Activated CD8-positive, alpha-beta T cell treated with anti-CD3 and anti-CD28 coated beads for 36 hours (primary cell): Measurements from ENCODE around the gene RFTN1. TPM values are rescaled to one million over a fixed set of nuclear protein-coding genes. Genes with fewer than 3 reads are reported as not detected.

ENCODE experiments used
- ATAC-seq: fragments of 200-7000 bp; cut with Tn5 transposase; one replicate; pipeline ENCODE4 v1.10.0; 2021; ENCODE audit warnings: mild to moderate bottlenecking, moderate library complexity
- CTCF ChIA-PET: fragments of 350-600 bp; sonication (Branson Sonifier 250); formaldehyde crosslinking; loops from one replicate; lab custom pipeline; 2021; ENCODE audit warnings: antibody characterized with exemption; lab: Charles Lee
- POLR2A ChIA-PET: fragments of 350-600 bp; sonication (Branson Sonifier 250); formaldehyde crosslinking; loops from one replicate; lab custom pipeline; 2021; ENCODE audit warnings: antibody characterized with exemption; lab: Charles Lee
- DNase-seq: peaks from one replicate; pipeline ENCODE4 v3.0.0-alpha.2; 2020
- H3K27ac Mint-ChIP-seq: one replicate; pipeline ENCODE4 v1.8.0; 2021; ENCODE audit warnings: mild to moderate bottlenecking, mixed read lengths
- H3K27me3 Mint-ChIP-seq: one replicate; pipeline ENCODE4 v1.8.0; 2021; ENCODE audit warnings: mixed read lengths
- H3K36me3 Mint-ChIP-seq: one replicate; pipeline ENCODE4 v1.8.0; 2021; ENCODE audit warnings: low read depth, mixed read lengths
- H3K4me1 Mint-ChIP-seq: one replicate; pipeline ENCODE4 v1.8.0; 2021; ENCODE audit warnings: low read depth, mixed read lengths
- H3K4me3 Mint-ChIP-seq: one replicate; pipeline ENCODE4 v1.8.0; 2021; ENCODE audit warnings: mild to moderate bottlenecking, moderate library complexity, mixed read lengths
- H3K9me3 Mint-ChIP-seq: one replicate; pipeline ENCODE4 v1.8.0; 2021; ENCODE audit warnings: mixed read lengths
- intact Hi-C: fragments of 100-400 bp; cut with micrococcal nuclease; formaldehyde crosslinking; loops from one replicate; pipeline ENCODE4 v1.10.0; 2022
- total RNA-seq, 2 experiments: library from RNA; stranded (reverse); gene quantifications; one replicate each; pipeline ENCODE4 v1.2.3, GENCODE V29; 2021
- TF ChIP-seq, protein P1 (sequence below): fragments of 200-600 bp; IDR thresholded peaks from one replicate; pipeline ENCODE4 v1.8.0; 2022; ENCODE audit warnings: antibody characterized with exemption, mild to moderate bottlenecking

Gene RFTN1
- total RNA-seq, 2 experiments from 2014 or later = 113 to 125 TPM

DNA sequence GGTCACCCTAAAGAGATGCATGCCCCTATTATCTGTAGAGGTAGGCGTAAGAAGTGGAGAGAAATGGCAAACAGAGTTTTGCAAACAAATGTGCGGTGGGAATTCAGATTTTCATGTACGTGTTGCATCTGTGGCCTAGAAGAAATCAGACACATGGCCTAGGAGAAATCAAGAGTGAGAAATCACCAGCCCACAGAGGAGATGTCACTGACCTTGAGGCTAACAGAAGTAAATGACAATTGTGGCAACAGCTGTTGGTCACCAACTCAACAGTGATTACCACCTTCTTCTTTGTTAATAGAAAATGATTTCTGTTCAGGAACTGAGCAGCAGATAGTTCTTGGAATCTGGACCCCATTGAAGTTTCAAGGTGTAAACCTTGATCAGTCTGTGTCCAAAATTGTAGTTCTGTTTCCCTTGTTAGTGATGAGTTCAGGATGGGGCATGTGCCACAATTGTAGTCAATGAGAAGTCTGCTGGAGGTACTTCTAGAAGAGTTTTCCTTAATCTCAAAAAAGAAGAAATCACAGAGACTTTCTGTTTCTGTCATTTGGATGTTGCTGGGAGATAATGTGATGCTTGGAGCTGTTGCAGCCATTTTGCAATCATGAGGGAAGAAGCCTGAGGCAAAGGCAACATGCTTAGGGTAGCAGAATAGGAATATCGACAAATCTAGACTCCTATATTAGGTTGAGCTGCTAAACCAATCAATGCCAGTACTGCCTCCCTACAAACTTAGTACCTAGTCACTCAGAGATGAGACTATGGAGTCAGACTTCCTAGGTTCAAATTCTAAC lies 34.3 kb upstream of the RFTN1 start:
- ATAC-seq (no peak), DNase-seq (no peak)
- Mint-ChIP-seq H3K9me3 (peaks cover 4% of the 10 kb centered on the region), H3K27me3 (peaks cover 5% of the 10 kb centered on the region), H3K36me3 (no peaks in the 10 kb centered on the region), H3K4me1 (peaks cover 23% of the 10 kb centered on the region), H3K4me3 (no peak overlapping the region), H3K27ac (no peak overlapping the region)
- intact Hi-C loops = no loop called here
- ChIA-PET CTCF (interaction anchor here (0.8 to 2.1 kb wide), 4 partner anchors 9 to 257 kb away, joined by 3 to 10 read pairs (median 3); no protein-coding TSS in a partner anchor), POLR2A (interaction anchor here (0.7 kb wide), 1 partner anchor 40 kb away, joined by 4 read pairs; no protein-coding TSS in a partner anchor)
- TF ChIP-seq, protein P1, sequence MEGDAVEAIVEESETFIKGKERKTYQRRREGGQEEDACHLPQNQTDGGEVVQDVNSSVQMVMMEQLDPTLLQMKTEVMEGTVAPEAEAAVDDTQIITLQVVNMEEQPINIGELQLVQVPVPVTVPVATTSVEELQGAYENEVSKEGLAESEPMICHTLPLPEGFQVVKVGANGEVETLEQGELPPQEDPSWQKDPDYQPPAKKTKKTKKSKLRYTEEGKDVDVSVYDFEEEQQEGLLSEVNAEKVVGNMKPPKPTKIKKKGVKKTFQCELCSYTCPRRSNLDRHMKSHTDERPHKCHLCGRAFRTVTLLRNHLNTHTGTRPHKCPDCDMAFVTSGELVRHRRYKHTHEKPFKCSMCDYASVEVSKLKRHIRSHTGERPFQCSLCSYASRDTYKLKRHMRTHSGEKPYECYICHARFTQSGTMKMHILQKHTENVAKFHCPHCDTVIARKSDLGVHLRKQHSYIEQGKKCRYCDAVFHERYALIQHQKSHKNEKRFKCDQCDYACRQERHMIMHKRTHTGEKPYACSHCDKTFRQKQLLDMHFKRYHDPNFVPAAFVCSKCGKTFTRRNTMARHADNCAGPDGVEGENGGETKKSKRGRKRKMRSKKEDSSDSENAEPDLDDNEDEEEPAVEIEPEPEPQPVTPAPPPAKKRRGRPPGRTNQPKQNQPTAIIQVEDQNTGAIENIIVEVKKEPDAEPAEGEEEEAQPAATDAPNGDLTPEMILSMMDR = no peak

DNA sequence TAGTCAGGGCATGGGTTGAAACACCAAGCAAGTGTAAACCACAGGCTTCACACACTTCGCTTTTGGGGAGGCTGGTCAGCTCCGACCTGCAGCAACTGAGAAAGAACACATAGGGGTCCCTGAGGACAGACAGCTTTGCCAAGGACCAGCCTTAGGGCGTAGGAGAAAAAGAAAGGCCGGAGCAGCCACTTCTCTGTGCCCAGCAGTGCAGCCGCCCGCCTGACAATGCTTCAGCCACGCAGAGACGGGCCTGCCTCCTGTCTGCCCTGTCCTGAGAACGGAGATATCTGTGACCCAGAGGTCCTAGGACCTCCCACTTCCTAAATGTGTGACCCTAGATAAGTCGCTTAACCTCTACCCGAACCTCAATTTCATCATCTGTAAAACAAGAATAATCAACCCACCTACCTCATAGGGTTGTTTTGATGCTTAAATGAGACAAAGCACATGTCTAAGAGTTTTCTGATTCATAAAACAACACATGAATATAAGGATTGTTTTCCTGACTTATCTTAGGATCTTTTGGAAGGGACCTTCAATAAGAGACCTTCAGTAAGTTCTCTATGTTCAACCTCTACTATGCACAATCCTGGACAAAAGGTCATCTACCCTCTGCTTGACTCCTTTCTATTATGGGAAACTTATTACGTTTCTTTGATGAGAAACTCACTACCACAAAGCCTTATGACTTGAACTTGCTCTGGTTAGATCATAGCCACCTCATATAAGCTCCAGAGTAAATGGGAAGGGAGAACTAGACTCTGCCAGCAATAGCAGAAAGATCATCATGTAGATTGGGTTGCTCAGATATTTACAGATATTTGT lies 32.9 kb upstream of the RFTN1 start:
- ATAC-seq (peak; percentile 21), DNase-seq (no peak)
- Mint-ChIP-seq H3K4me1 (peaks cover 23% of the 10 kb centered on the region), H3K36me3 (no peaks in the 10 kb centered on the region), H3K27me3 (no peaks in the 10 kb centered on the region), H3K9me3 (peaks cover 4% of the 10 kb centered on the region), H3K4me3 (no peak overlapping the region), H3K27ac (no peak overlapping the region)
- ChIA-PET CTCF (interaction anchor here (0.8 to 2.1 kb wide), 4 partner anchors 8 to 256 kb away, joined by 3 to 10 read pairs (median 4); no protein-coding TSS in a partner anchor), POLR2A (interaction anchor here (0.5 kb wide), 1 partner anchor 40 kb away, joined by 3 read pairs; no protein-coding TSS in a partner anchor)
- intact Hi-C loops = no loop called here
- TF ChIP-seq, protein P1 = no peak

DNA sequence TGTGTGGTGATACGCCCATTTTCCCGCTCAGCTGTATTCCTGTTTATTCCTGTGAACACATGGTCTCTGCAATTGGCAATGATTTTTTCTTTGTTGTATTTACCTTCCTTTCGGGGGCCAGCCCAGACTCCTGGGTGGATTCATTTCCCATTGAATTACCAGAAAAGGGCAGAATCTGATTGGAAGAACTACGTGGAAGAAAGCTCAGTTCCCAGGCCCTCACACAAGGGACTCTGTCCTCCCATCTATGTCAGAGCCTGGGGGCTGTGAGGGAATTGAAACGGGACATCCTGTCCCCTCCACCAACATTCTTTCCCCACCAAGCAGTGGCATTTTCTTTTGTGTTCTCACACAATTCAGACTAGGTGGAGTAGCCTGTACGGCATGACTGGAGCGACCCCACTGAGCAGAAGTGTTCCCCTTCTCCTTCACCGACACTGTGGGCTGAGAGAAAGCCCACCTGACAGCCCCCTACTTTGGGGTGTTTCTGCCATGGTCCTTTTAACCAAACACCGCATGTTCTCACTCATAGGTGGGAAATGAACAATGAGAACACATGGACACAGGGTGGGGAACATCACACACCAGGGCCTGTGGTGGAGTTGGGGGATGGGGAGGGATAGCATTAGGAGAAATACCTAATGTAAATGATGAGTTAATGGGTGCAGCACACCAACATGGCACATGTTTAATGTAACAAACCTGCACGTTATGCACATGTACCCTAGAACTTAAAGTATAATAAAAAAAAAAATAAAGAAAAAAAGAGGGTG lies 32.1 kb upstream of the RFTN1 start:
- no peak for ATAC-seq
- ChIA-PET CTCF (interaction anchor here (1.2 to 1.6 kb wide), 3 partner anchors 19 to 277 kb away, joined by 4 to 6 read pairs (median 4); no protein-coding TSS in a partner anchor), POLR2A (interaction anchor here (0.5 to 0.8 kb wide), 2 partner anchors 39 to 206 kb away, joined by 3 read pairs; no protein-coding TSS in a partner anchor)
- Mint-ChIP-seq H3K9me3 (peaks cover 4% of the 10 kb centered on the region), H3K36me3 (no peaks in the 10 kb centered on the region), H3K27ac (no peak overlapping the region), H3K4me3 (no peak overlapping the region), H3K4me1 (peaks cover 16% of the 10 kb centered on the region), H3K27me3 (peaks cover 2% of the 10 kb centered on the region)
- DNase-seq = no peak
- TF ChIP-seq, protein P1 = no peak
- intact Hi-C loops = no loop called here

DNA sequence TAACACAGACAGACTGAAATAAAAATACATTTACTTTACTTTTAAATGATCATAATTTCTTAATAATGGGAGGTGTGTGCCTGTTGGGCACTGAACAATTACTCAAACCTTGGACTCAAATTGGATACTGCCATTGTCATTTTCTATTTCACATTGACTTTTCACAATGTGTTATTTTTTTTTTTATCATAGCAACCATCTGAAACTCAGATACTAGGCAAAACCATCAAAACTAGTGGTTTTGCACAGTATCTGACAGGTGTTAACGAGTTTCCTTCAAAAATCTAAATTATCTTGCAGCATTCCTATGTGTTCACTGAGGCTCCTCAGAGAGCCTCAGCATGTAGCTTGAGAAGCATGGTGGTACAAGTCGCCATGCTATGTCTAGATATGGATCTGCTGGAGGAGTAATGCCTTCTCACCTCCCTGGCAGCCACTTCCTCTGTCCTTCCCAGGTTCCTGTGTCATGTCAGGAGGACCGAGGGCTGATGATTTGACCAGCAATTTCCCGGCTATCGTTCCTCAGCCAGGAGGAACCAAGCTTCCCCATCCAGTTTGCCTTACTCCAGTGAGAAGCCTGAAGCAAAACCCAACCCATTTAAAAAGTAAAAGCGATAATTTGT lies 29.9 kb upstream of the RFTN1 start:
- POLR2A ChIA-PET = interaction anchor here (0.8 kb wide), 1 partner anchor 255 kb away, joined by 3 read pairs; no protein-coding TSS in a partner anchor
- intact Hi-C loops = no loop called here
- Mint-ChIP-seq H3K4me3 (no peak overlapping the region), H3K9me3 (peaks cover 3% of the 10 kb centered on the region), H3K4me1 (peaks cover 11% of the 10 kb centered on the region), H3K27me3 (peaks cover 5% of the 10 kb centered on the region), H3K27ac (no peak overlapping the region), H3K36me3 (no peaks in the 10 kb centered on the region)
- no peak for DNase-seq
- no peak for ATAC-seq
- CTCF ChIA-PET = interaction anchor here (0.9 to 1.4 kb wide), 2 partner anchors 14 to 224 kb away, joined by 3 to 4 read pairs; no protein-coding TSS in a partner anchor
- TF ChIP-seq, protein P1 = no peak
